Vagina (tissue), 2 donors: ENCODE results near the gene TMEM140. TPM values are rescaled to one million over a fixed set of nuclear protein-coding genes. Genes with fewer than 3 reads are reported as not detected.

Experiments
- DNase-seq, 2 donors: peaks; one replicate each; pipeline ENCODE4 v3.0.0-alpha.2; 2017; ENCODE audit errors: extremely low spot score in 2 of 2
- H3K27ac ChIP-seq: fragments of 200-600 bp; sonication (generic); one replicate; pipeline ENCODE4 v1.5.1; 2019
- H3K27me3 ChIP-seq: fragments of 200-600 bp; sonication (generic); one replicate; pipeline ENCODE4 v1.5.1; 2019
- H3K36me3 ChIP-seq, 2 donors: fragments of 200-600 bp; sonication (generic); one replicate each; pipeline ENCODE4 v1.5.1; 2017 to 2019
- H3K4me1 ChIP-seq: fragments of 200-600 bp; sonication (generic); one replicate; pipeline ENCODE4 v1.5.1; 2019
- H3K4me3 ChIP-seq, 2 donors: fragments of 200-600 bp; sonication (generic); 1 replicate in 1 of 2; 2 replicates in 1 of 2; pipeline ENCODE4 v1.5.1; 2016 to 2019
- H3K9me3 ChIP-seq: fragments of 200-600 bp; sonication (generic); one replicate; pipeline ENCODE4 v1.5.1; 2019
- POLR2A ChIP-seq, 2 donors: fragments of 450-650 bp; IDR thresholded peaks; one replicate each; pipeline ENCODE4 v1.6.1; 2017; ENCODE audit warnings: antibody characterized with exemption in 2 of 2, mild to moderate bottlenecking in 2 of 2, moderate library complexity in 2 of 2
- POLR2AphosphoS5 ChIP-seq, 2 donors: sonication (generic); formaldehyde crosslinking; IDR thresholded peaks; one replicate each; pipeline ENCODE4 v1.9.0; 2017; ENCODE audit warnings: antibody characterized with exemption in 2 of 2, mild to moderate bottlenecking in 2 of 2, low read depth in 1 of 2; ENCODE audit not compliant: insufficient read depth in 1 of 2
- intact Hi-C: fragments of 100-400 bp; cut with DNase I; formaldehyde crosslinking; loops from one replicate; pipeline ENCODE4 v1.15.1; 2023
- total RNA-seq: library from RNA; depleted of rRNA; stranded (reverse); fragments of >200 nt; gene quantifications from one replicate; pipeline ENCODE4 v1.2.3, GENCODE V29; 2016
- TF ChIP-seq, protein P1 (sequence below), 3 experiments: fragments of 450-650 bp in 2 of 3; fragments of 200-600 bp in 1 of 3; sonication (generic) in 1 of 3; IDR thresholded peaks; one replicate each; pipeline ENCODE4 v1.5.1; 2017 to 2019; ENCODE audit warnings: antibody characterized with exemption in 3 of 3, mild to moderate bottlenecking in 2 of 3, moderate library complexity in 2 of 3

Gene TMEM140
- total RNA-seq, 1 donor from 2014 or later = 20.4 TPM

DNA sequence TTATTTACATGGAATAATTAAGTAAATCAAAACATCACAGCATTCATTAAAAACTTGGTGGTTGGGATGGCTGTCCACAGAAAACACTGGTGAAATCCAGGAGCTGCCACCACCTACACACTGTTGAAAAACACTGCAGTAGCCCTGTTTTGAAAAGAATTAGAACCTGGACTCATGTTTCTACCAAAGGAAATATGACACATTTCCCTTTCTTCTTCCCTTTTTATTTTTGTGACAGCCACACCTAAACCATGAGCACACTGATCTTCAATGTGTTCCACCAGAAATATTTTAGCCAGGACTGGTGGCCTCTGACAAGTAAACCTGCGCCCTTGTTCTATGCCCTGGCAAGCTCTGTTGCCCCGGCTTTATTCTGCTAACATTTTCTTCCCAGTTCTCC is 3.3 kb downstream of the TMEM140 start:
- H3K4me3 ChIP-seq = no peak overlapping the region
- H3K4me1 ChIP-seq = peaks cover 38% of the 10 kb centered on the region
- peaks cover 4% of the 10 kb centered on the region for H3K9me3 ChIP-seq
- H3K27me3 ChIP-seq = no peaks in the 10 kb centered on the region
- intact Hi-C loops = no loop called here
- H3K36me3 ChIP-seq = peaks cover 0 to 6% of the 10 kb centered on the region in 2 donors
- DNase-seq = no peak
- TF ChIP-seq, protein P1, sequence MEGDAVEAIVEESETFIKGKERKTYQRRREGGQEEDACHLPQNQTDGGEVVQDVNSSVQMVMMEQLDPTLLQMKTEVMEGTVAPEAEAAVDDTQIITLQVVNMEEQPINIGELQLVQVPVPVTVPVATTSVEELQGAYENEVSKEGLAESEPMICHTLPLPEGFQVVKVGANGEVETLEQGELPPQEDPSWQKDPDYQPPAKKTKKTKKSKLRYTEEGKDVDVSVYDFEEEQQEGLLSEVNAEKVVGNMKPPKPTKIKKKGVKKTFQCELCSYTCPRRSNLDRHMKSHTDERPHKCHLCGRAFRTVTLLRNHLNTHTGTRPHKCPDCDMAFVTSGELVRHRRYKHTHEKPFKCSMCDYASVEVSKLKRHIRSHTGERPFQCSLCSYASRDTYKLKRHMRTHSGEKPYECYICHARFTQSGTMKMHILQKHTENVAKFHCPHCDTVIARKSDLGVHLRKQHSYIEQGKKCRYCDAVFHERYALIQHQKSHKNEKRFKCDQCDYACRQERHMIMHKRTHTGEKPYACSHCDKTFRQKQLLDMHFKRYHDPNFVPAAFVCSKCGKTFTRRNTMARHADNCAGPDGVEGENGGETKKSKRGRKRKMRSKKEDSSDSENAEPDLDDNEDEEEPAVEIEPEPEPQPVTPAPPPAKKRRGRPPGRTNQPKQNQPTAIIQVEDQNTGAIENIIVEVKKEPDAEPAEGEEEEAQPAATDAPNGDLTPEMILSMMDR (IDR thresholded peaks at IDR 0.05) = no peak
- peak in 1 of 2 donors; percentile 12 for TF ChIP-seq POLR2A (IDR thresholded peaks at IDR 0.05)
- TF ChIP-seq POLR2AphosphoS5 (IDR thresholded peaks at IDR 0.05; ENCODE audit: insufficient read depth in 1 of 2, low read depth in 1 of 2) = peak in 1 of 2 donors; percentile 24
- peak overlapping the region; percentile 95 for H3K27ac ChIP-seq

DNA sequence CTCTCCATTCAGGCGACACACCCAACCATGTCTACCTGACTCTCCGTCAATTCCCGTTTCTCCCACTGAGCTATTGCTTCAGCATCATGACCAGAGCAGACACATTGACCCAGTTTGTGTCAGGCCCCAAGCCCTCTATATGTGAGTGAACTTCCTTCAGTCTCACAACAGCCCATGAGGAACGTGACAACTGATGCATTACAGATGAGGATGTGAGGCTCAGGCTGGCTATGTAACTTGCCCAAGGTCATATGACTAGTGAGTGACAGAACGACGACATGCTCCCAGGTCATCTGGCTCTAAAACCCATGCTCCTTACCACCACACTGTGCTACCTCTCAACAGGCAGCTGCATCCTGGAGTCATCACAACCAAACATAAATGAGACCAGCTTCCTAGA is 3.7 kb downstream of the TMEM140 start:
- TF ChIP-seq, protein P1 (IDR thresholded peaks at IDR 0.05) = no peak
- no peak for TF ChIP-seq POLR2A (IDR thresholded peaks at IDR 0.05)
- TF ChIP-seq POLR2AphosphoS5 (IDR thresholded peaks at IDR 0.05; ENCODE audit: insufficient read depth in 1 of 2, low read depth in 1 of 2) = no peak
- intact Hi-C loops = no loop called here
- Histone ChIP-seq H3K27me3 (no peaks in the 10 kb centered on the region), H3K4me1 (peaks cover 37% of the 10 kb centered on the region), H3K9me3 (peaks cover 4% of the 10 kb centered on the region), H3K4me3 (no peak overlapping the region), H3K36me3 (peaks cover 0 to 6% of the 10 kb centered on the region in 2 donors), H3K27ac (peak overlapping the region; percentile 6)
- DNase-seq = no peak

DNA sequence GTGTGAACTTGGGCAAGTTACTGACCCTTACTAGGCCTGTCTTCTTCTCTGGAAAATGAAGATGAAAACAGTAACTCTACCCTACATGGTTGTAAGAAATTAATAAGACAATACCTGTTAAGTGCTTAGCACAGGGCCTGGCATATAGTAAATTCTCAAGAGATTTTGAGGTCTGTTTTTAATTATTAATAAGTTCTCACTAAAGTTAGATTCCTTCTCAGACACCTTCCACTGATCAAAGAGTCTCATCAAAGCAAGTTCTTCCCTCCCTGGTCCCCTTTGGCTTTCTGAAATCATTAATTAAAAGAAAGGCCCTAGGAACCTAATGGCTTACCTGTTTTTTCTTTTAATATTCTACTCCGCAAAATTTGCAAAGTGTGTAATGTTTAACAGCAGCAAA is 4.6 kb downstream of the TMEM140 start:
- Histone ChIP-seq H3K4me1 (peaks cover 28% of the 10 kb centered on the region), H3K27ac (no peak overlapping the region), H3K27me3 (no peaks in the 10 kb centered on the region), H3K36me3 (peaks cover 0 to 6% of the 10 kb centered on the region in 2 donors), H3K9me3 (peaks cover 4% of the 10 kb centered on the region), H3K4me3 (no peak overlapping the region)
- TF ChIP-seq POLR2AphosphoS5 (IDR thresholded peaks at IDR 0.05; ENCODE audit: insufficient read depth in 1 of 2, low read depth in 1 of 2) (no peak), POLR2A (IDR thresholded peaks at IDR 0.05) (no peak)
- DNase-seq = no peak
- intact Hi-C loops = no loop called here

DNA sequence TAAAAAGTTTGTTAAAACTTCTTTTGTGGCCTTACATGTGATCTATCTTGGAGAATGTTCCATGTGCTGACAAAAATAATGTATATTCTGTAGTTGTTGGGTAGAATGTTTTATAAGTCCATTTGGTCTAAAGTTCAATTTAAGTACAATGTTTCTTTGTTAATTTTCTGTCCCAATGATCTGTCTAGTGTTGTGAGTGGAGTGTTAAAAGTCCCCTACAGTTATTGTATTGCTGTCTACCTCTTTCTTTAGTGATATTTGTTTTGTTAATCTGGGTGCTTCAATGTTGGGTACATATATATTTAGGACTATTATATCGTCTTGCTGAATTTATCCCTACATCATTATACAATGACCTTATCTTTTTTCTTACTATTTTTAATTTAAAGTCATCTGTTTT is 6.9 kb downstream of the TMEM140 start:
- DNase-seq = no peak
- H3K4me3 ChIP-seq = no peak overlapping the region
- H3K4me1 ChIP-seq = peaks cover 25% of the 10 kb centered on the region
- H3K27ac ChIP-seq = no peak overlapping the region
- peaks cover 4% of the 10 kb centered on the region for H3K9me3 ChIP-seq
- TF ChIP-seq POLR2AphosphoS5 (IDR thresholded peaks at IDR 0.05; ENCODE audit: insufficient read depth in 1 of 2, low read depth in 1 of 2) (no peak), POLR2A (IDR thresholded peaks at IDR 0.05) (no peak)
- TF ChIP-seq, protein P1 (IDR thresholded peaks at IDR 0.05) = no peak
- H3K27me3 ChIP-seq = no peaks in the 10 kb centered on the region
- peaks cover 0 to 6% of the 10 kb centered on the region in 2 donors for H3K36me3 ChIP-seq
- intact Hi-C loops = no loop called here

DNA sequence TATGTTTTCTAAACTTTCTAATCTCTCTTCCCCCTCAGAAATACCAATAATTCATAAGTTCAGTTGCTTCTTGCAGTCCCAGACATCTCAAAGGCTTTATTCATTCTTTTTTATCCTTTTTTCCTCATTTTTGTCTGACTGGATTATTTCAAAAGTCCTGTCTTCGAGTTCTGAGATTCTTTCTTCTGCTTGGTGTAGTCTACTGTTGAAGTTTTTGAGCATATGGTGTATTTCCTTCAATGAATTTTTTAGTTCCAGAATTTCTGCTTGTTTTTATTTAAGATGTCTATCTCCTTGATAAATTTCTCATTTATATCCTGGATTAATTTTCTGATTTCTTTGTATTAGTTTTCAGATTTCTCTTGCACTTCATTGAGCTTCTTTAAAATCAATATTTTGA is 8.4 kb downstream of the TMEM140 start:
- TF ChIP-seq POLR2AphosphoS5 (IDR thresholded peaks at IDR 0.05; ENCODE audit: insufficient read depth in 1 of 2, low read depth in 1 of 2) (no peak), POLR2A (IDR thresholded peaks at IDR 0.05) (no peak)
- TF ChIP-seq, protein P1 (IDR thresholded peaks at IDR 0.05) = no peak
- DNase-seq = no peak
- Histone ChIP-seq H3K27ac (no peak overlapping the region), H3K4me3 (no peak overlapping the region), H3K4me1 (peaks cover 37% of the 10 kb centered on the region), H3K9me3 (peaks cover 4% of the 10 kb centered on the region), H3K36me3 (peaks cover 0 to 6% of the 10 kb centered on the region in 2 donors), H3K27me3 (no peaks in the 10 kb centered on the region)
- intact Hi-C loops = no loop called here
